ENCODE results near the gene TMOD1. TPM values are rescaled to one million over a fixed set of nuclear protein-coding genes. Genes with fewer than 3 reads are reported as not detected.
A peak's percentile ranks its signal among the peaks of the same experiment; 100 is the strongest.

Gene TMOD1
- total RNA-seq, 2 donors from 2014 or later = 118 to 122 TPM

- peaks cover 0 to 61% of the 10 kb centered on the region in 2 donors for H3K4me1 ChIP-seq
These were observed 130.9 kb downstream of the TMOD1 start for GRCh38 chr9:97632248-97632984.

GRCh38 chr9:97632985-97633858, 131.8 kb downstream of the TMOD1 start, which contains the start of the genes NCBP1 and TSTD2:
Gene NCBP1, plus strand, starts transcription at chr9:97633821. Its CDS starts 61 bp downstream, at chr9:97633882.
Gene TSTD2, minus strand, starts transcription at chr9:97633368. Its CDS starts 5,806 bp downstream, at chr9:97627562.
- no peak for TF ChIP-seq CTCF (IDR thresholded peaks at IDR 0.05)
- peak within 1 kb of the TSS; percentile 93 to 96 for H3K4me3 ChIP-seq
- DNase-seq (ENCODE audit: low spot score) = peak; percentile 98
- H3K27me3 ChIP-seq = no peaks in the 10 kb centered on the region
- peak within 1 kb of the TSS; percentile 98 to 99 for H3K27ac ChIP-seq
- H3K36me3 ChIP-seq = no peaks in the 10 kb centered on the region
- no peaks in the 10 kb centered on the region for H3K9me3 ChIP-seq
- H3K4me1 ChIP-seq = peaks cover 0 to 59% of the 10 kb centered on the region in 2 donors

More at GRCh38 chr9:97632248-97632984, 130.9 kb downstream of the TMOD1 start:
- H3K27me3 ChIP-seq = no peaks in the 10 kb centered on the region
- no peak for TF ChIP-seq CTCF (IDR thresholded peaks at IDR 0.05)
- H3K9me3 ChIP-seq = no peaks in the 10 kb centered on the region
- H3K4me3 ChIP-seq = peak overlapping the region; percentile 93 to 96
- peak overlapping the region; percentile 98 to 99 for H3K27ac ChIP-seq
- DNase-seq (ENCODE audit: low spot score) = peak; percentile 75
- H3K36me3 ChIP-seq = peaks cover under 1% of the 10 kb centered on the region

- no peaks in the 10 kb centered on the region for H3K9me3 ChIP-seq
- no peaks in the 10 kb centered on the region for H3K36me3 ChIP-seq
- no peaks in the 10 kb centered on the region for H3K27me3 ChIP-seq
- no peak for TF ChIP-seq CTCF (IDR thresholded peaks at IDR 0.05)
- peak overlapping the region; percentile 93 to 96 for H3K4me3 ChIP-seq
- H3K4me1 ChIP-seq = peaks cover 0 to 59% of the 10 kb centered on the region in 2 donors
- peak overlapping the region; percentile 98 to 99 for H3K27ac ChIP-seq
- no peak for DNase-seq (ENCODE audit: low spot score)
These were observed 132.5 kb downstream of the TMOD1 start for GRCh38 chr9:97633859-97634490.

- Histone ChIP-seq H3K27me3 (no peaks in the 10 kb centered on the region), H3K9me3 (no peaks in the 10 kb centered on the region), H3K4me1 (peaks cover 0 to 55% of the 10 kb centered on the region in 2 donors), H3K27ac (peak overlapping the region; percentile 37 to 99), H3K4me3 (no peak overlapping the region), H3K36me3 (no peaks in the 10 kb centered on the region)
- TF ChIP-seq CTCF (IDR thresholded peaks at IDR 0.05) = no peak
- no peak for DNase-seq (ENCODE audit: low spot score)
These were observed 133.6 kb downstream of the TMOD1 start for GRCh38 chr9:97635026-97635425.

- H3K4me1 ChIP-seq = peaks cover 0 to 52% of the 10 kb centered on the region in 2 donors
- no peak for DNase-seq (ENCODE audit: low spot score)
- no peak for TF ChIP-seq CTCF (IDR thresholded peaks at IDR 0.05)
- H3K4me3 ChIP-seq = no peak overlapping the region
- no peaks in the 10 kb centered on the region for H3K9me3 ChIP-seq
- no peaks in the 10 kb centered on the region for H3K27me3 ChIP-seq
- H3K27ac ChIP-seq = no peak overlapping the region
- peaks cover 5% of the 10 kb centered on the region for H3K36me3 ChIP-seq
These were observed 135.4 kb downstream of the TMOD1 start for GRCh38 chr9:97636903-97637302.
